Right lobe of liver (tissue), 6 donors: ENCODE results near the gene SULT1B1. TPM values are rescaled to one million over a fixed set of nuclear protein-coding genes. Genes with fewer than 3 reads are reported as not detected.
A peak's percentile ranks its signal among the peaks of the same experiment; 100 is the strongest.

Experiments used
- ATAC-seq, 4 donors: fragments of 200-7000 bp; cut with Tn5 transposase; one replicate each; pipeline ENCODE4 v1.9.1; 2020; ENCODE audit warnings: mild to moderate bottlenecking in 4 of 4, moderate library complexity in 4 of 4
- DNase-seq, 3 donors: peaks; one replicate each; pipeline ENCODE4 v3.0.0-alpha.2; 2020
- H3K27ac ChIP-seq, 3 donors: fragments of 200-600 bp; one replicate each; pipeline ENCODE4 v1.8.0; 2022
- H3K27me3 ChIP-seq, 2 donors: fragments of 200-600 bp; one replicate each; pipeline ENCODE4 v1.8.0; 2022
- H3K36me3 ChIP-seq, 4 donors: fragments of 200-600 bp; sonication (generic) in 1 of 4; one replicate each; pipeline versions ENCODE4 v1.5.1 to v1.8.0; 2017 to 2022; ENCODE audit warnings: control low read depth in 1 of 4
- H3K4me1 ChIP-seq, 4 donors: fragments of 200-600 bp; sonication (generic) in 1 of 4; one replicate each; pipeline versions ENCODE4 v1.5.1 to v1.8.0; 2017 to 2022; ENCODE audit warnings: control low read depth in 1 of 4
- H3K4me3 ChIP-seq, 3 donors: fragments of 200-600 bp; one replicate each; pipeline ENCODE4 v1.8.0; 2022
- H3K9me3 ChIP-seq, 4 donors: fragments of 200-600 bp; sonication (generic) in 1 of 4; one replicate each; pipeline versions ENCODE4 v1.5.1 to v1.8.0; 2017 to 2022; ENCODE audit warnings: control low read depth in 1 of 4
- POLR2A ChIP-seq: fragments of 450-650 bp; IDR thresholded peaks from one replicate; pipeline ENCODE4 v1.6.1; 2017; ENCODE audit warnings: antibody characterized with exemption, mild to moderate bottlenecking
- WGBS: methylation state at CpG from one replicate; pipeline ENCODE4 v1.1.6; 2018; ENCODE audit warnings: low coverage, low lambda C conversion rate; ENCODE audit not compliant: insufficient coverage; ENCODE audit errors: missing lambda C conversion rate; 5-methylcytosine and 5-hydroxymethylcytosine counted together
- intact Hi-C, 2 donors: fragments of 100-400 bp; cut with DNase I; formaldehyde crosslinking; loops; one replicate each; pipeline versions ENCODE4 v1.11.2 to v1.14.1; 2022
- total RNA-seq, 6 experiments: library from RNA; depleted of rRNA in 2 of 6; stranded (reverse); fragments of >200 nt in 2 of 6; fragmentation: NEBNext Ultra II Directional in 3 of 6; extraction: Animal tissue kit (Norgen Biotek cat#: 25700) in 3 of 6; gene quantifications; one replicate each; pipeline versions ENCODE4 v1.1.0 to v1.2.4, GENCODE V29; 2016 to 2023
- TF ChIP-seq, protein P1 (sequence below), 4 donors: fragments of 200-600 bp in 3 of 4; fragments of 450-650 bp in 1 of 4; IDR thresholded peaks; one replicate each; pipeline versions ENCODE4 v1.5.1 to v1.8.0; 2016 to 2022; ENCODE audit warnings: antibody characterized with exemption in 4 of 4, mild to moderate bottlenecking in 2 of 4
- donor health status: DM: no; HTN: yes; CAD: no.
- donor health status: DM: no; HTN: no; CAD: no.
- donor health status: DM: no; HTN: no; CAD: no.
- donor health status: DM: no; HTN: yes; CAD: no.
- donor health status: DM: no; HTN: yes; CAD: no.

Gene SULT1B1
- total RNA-seq, 6 experiments from 2014 or later: 10.0 to 66.3 (median 31.4) TPM

DNA sequence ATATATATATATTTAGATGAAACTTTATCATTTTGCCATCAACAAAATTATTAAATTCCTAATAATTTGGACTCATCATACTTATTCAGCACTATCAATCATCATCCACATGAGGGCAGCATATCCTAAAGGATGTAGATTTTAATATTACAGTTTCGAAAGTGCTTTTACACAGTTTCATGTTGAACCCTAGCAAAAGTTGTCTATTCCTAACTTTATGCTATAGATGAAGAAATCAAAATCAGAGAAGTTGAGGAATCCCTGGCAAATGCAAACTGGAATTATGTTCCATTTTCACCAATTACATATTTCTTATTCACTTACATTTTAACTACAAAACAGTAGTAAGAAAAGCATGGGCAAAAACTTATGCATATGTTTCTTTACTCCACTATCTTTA, 70.8 kb downstream of the SULT1B1 start:
- H3K4me3 ChIP-seq: no peak overlapping the region
- ATAC-seq: peak; percentile 77 to 89 (median 88)
- H3K4me1 ChIP-seq: no peaks in the 10 kb centered on the region
- H3K27ac ChIP-seq: no peak overlapping the region
- no peaks in the 10 kb centered on the region for H3K9me3 ChIP-seq
- intact Hi-C loops: loop anchor here (10.0 kb wide), 1 partner anchor 195 kb away; no protein-coding TSS in a partner anchor
- TF ChIP-seq POLR2A: no peak
- TF ChIP-seq, protein P1, sequence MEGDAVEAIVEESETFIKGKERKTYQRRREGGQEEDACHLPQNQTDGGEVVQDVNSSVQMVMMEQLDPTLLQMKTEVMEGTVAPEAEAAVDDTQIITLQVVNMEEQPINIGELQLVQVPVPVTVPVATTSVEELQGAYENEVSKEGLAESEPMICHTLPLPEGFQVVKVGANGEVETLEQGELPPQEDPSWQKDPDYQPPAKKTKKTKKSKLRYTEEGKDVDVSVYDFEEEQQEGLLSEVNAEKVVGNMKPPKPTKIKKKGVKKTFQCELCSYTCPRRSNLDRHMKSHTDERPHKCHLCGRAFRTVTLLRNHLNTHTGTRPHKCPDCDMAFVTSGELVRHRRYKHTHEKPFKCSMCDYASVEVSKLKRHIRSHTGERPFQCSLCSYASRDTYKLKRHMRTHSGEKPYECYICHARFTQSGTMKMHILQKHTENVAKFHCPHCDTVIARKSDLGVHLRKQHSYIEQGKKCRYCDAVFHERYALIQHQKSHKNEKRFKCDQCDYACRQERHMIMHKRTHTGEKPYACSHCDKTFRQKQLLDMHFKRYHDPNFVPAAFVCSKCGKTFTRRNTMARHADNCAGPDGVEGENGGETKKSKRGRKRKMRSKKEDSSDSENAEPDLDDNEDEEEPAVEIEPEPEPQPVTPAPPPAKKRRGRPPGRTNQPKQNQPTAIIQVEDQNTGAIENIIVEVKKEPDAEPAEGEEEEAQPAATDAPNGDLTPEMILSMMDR (IDR thresholded peaks at IDR 0.05): peak; percentile 55 to 76 (median 68)
- H3K27me3 ChIP-seq: no peaks in the 10 kb centered on the region
- DNase-seq: no peak
- WGBS: 0% methylated on average over 1 of the region's 1 CpG
- no peaks in the 10 kb centered on the region for H3K36me3 ChIP-seq

DNA sequence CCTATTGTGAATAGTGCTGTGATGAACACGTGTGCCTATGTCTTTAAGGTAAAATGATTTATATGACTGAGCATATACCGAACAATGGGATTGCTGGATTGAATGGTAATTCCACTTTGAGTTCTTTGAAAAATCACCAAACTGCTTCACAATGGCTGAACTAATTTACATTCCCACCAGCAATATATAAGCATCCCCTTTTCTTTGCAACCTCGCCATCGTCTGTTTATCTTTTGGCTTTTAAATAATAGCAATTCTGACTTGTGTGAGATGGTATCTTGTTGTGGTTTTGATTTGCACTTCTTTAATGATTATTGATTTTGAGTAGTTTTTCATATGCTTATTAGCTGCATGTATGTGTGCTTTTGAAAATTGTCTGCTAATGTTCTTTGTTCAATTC, 75.6 kb downstream of the SULT1B1 start:
- Histone ChIP-seq H3K4me1 (no peaks in the 10 kb centered on the region), H3K9me3 (no peaks in the 10 kb centered on the region), H3K4me3 (no peak overlapping the region), H3K27ac (no peak overlapping the region), H3K36me3 (no peaks in the 10 kb centered on the region), H3K27me3 (no peaks in the 10 kb centered on the region)
- 63% methylated on average over 4 of the region's 4 CpGs for WGBS
- no peak for ATAC-seq
- TF ChIP-seq POLR2A: no peak
- TF ChIP-seq, protein P1 (IDR thresholded peaks at IDR 0.05): no peak
- intact Hi-C loops: loop anchor here (10.0 kb wide), 1 partner anchor 200 kb away; no protein-coding TSS in a partner anchor
- no peak for DNase-seq

Other genes with a start within 250 kb of the SULT1B1 start
- not detected for gene UGT2A2, start 121.0 kb downstream of the SULT1B1 start, total RNA-seq
- 10 to 100 TPM in 1 of 6 experiments, 1 to 10 TPM in 3, under 1 TPM in 2; 0.24 to 23.9 (median 1.3) TPM for gene UGT2A1, start 107.4 kb downstream of the SULT1B1 start, total RNA-seq
- 10 to 100 TPM in 2 of 6 experiments, 1 to 10 TPM in 4; 5.1 to 22.3 (median 6.6) TPM for gene SULT1E1, start 99.5 kb upstream of the SULT1B1 start, total RNA-seq
- not detected for gene CSN1S1, start 170.4 kb upstream of the SULT1B1 start, total RNA-seq
- gene CSN2, start 205.1 kb upstream of the SULT1B1 start, total RNA-seq: not detected
- gene STATH, start 235.3 kb upstream of the SULT1B1 start, total RNA-seq: not detected